IMR-90 (cell line): ENCODE data around the gene IFIT1. TPM values are rescaled to one million over a fixed set of nuclear protein-coding genes. Genes with fewer than 3 reads are reported as not detected.

Experiments
- ATAC-seq: fragments of 200-7000 bp; cut with Tn5 transposase; 2 replicates; pipeline ENCODE4 v1.9.1; 2020; ENCODE audit warnings: low read depth, mild to moderate bottlenecking, moderate library complexity
- BruUV-seq: library from RNA; stranded (reverse); fragments of 400-500 nt; replicated peaks from 2 replicates; lab custom pipeline; 2021; lab: Mats Ljungman, UMichigan
- CTCF ChIA-PET: fragments of 300-600 bp; formaldehyde crosslinking; extraction: SDS; loops from one replicate; lab custom pipeline; 2021; ENCODE audit warnings: antibody characterized with exemption; lab: Yijun Ruan, JAX
- POLR2A ChIA-PET: fragments of 300-600 bp; sonication (Branson Sonifier 250); formaldehyde crosslinking; loops from one replicate; lab custom pipeline; 2022; ENCODE audit warnings: antibody characterized with exemption; ENCODE audit not compliant: unreplicated experiment; lab: Charles Lee
- DNase-seq: peaks from one replicate; pipeline ENCODE4 v3.0.0; 2013
- H2AFZ ChIP-seq: replicated peaks from 2 replicates; pipeline ENCODE3; 2013; ENCODE audit warnings: low read length, mild to moderate bottlenecking; ENCODE audit not compliant: poor library complexity
- H2AK5ac ChIP-seq: 2 replicates; pipeline ENCODE4 v1.6.1; 2013; ENCODE audit warnings: low read depth, low read length, inconsistent platforms
- H2AK9ac ChIP-seq: replicated peaks from 2 replicates; pipeline ENCODE3; 2013; ENCODE audit warnings: mild to moderate bottlenecking, low read depth, low read length, moderate library complexity; ENCODE audit not compliant: poor library complexity
- H2BK120ac ChIP-seq: 2 replicates; pipeline ENCODE4 v1.6.1; 2013; ENCODE audit warnings: low read depth, low read length, inconsistent platforms
- H2BK15ac ChIP-seq: 3 replicates; pipeline ENCODE4 v1.6.1; 2013; ENCODE audit warnings: low read depth, low read length, inconsistent platforms
- H2BK20ac ChIP-seq: 2 replicates; pipeline ENCODE4 v1.6.1; 2013; ENCODE audit warnings: low read depth, mild to moderate bottlenecking, inconsistent platforms, low read length, moderate library complexity
- H2BK5ac ChIP-seq: 2 replicates; pipeline ENCODE4 v1.6.1; 2013; ENCODE audit warnings: mild to moderate bottlenecking, low read depth, low read length, inconsistent platforms; ENCODE audit not compliant: poor library complexity, severe bottlenecking
- H3K14ac ChIP-seq: replicated peaks from 2 replicates; pipeline ENCODE4 v1.6.1; 2013; ENCODE audit warnings: low read depth, low read length, inconsistent platforms
- H3K18ac ChIP-seq: 2 replicates; pipeline ENCODE4 v1.6.1; 2013; ENCODE audit warnings: low read depth, low read length, control low read depth
- H3K23ac ChIP-seq: 2 replicates; pipeline ENCODE4 v1.6.1; 2013; ENCODE audit warnings: low read depth, low read length, inconsistent platforms
- H3K27ac ChIP-seq: 2 replicates; pipeline ENCODE4 v1.5.1; 2013; ENCODE audit warnings: mild to moderate bottlenecking, control low read depth, low read length; ENCODE audit not compliant: insufficient read depth
- H3K27me3 ChIP-seq: 2 replicates; pipeline ENCODE4 v1.6.1; 2013; ENCODE audit warnings: low read length; ENCODE audit not compliant: control insufficient read depth, insufficient read depth
- H3K36me3 ChIP-seq: 2 replicates; pipeline ENCODE4 v1.6.1; 2013; ENCODE audit warnings: low read length, mixed read lengths; ENCODE audit not compliant: control insufficient read depth, insufficient read depth
- H3K4ac ChIP-seq: 2 replicates; pipeline ENCODE4 v1.6.1; 2013; ENCODE audit warnings: low read depth, low read length, inconsistent platforms
- H3K4me1 ChIP-seq: 2 replicates; pipeline ENCODE4 v1.6.1; 2013; ENCODE audit warnings: low read length, mixed read lengths; ENCODE audit not compliant: control insufficient read depth, insufficient read depth
- H3K4me2 ChIP-seq: 2 replicates; pipeline ENCODE4 v1.6.1; 2013; ENCODE audit warnings: low read depth, mild to moderate bottlenecking, control low read depth, low read length, moderate library complexity
- H3K4me3 ChIP-seq: 2 replicates; pipeline ENCODE4 v1.5.1; 2013; ENCODE audit warnings: low read depth, mild to moderate bottlenecking, control low read depth, low read length, moderate library complexity; ENCODE audit not compliant: insufficient read depth
- H3K56ac ChIP-seq: 2 replicates; pipeline ENCODE4 v1.6.1; 2013; ENCODE audit warnings: low read length, inconsistent platforms; ENCODE audit not compliant: insufficient read depth; ENCODE audit errors: extremely low read depth
- H3K79me1 ChIP-seq, 2 experiments: 2 replicates each; pipeline ENCODE4 v1.6.1; 2013; ENCODE audit warnings: low read length in 2 of 2, inconsistent platforms in 1 of 2, low read depth in 1 of 2
- H3K9ac ChIP-seq: 2 replicates; pipeline ENCODE4 v1.6.1; 2013; ENCODE audit warnings: low read depth, low read length, control low read depth
- H3K9me1 ChIP-seq: 2 replicates; pipeline ENCODE4 v1.6.1; 2013; ENCODE audit warnings: low read length, inconsistent platforms; ENCODE audit not compliant: insufficient read depth
- H3K9me3 ChIP-seq: 2 replicates; pipeline ENCODE4 v1.6.1; 2013; ENCODE audit warnings: low read length; ENCODE audit not compliant: control insufficient read depth, insufficient read depth
- H4K20me1 ChIP-seq: 2 replicates; pipeline ENCODE4 v1.6.1; 2013; ENCODE audit warnings: low read length, inconsistent platforms; ENCODE audit not compliant: insufficient read depth
- H4K5ac ChIP-seq: 2 replicates; pipeline ENCODE4 v1.6.1; 2013; ENCODE audit warnings: mild to moderate bottlenecking, low read depth, low read length, control low read depth
- H4K8ac ChIP-seq, 2 experiments: 2 replicates each; pipeline ENCODE4 v1.6.1; 2013; ENCODE audit warnings: low read depth in 2 of 2, low read length in 2 of 2, control low read depth in 1 of 2, inconsistent platforms in 1 of 2
- H4K91ac ChIP-seq: 2 replicates; pipeline ENCODE4 v1.6.1; 2013; ENCODE audit warnings: low read depth, low read length, inconsistent platforms; ENCODE audit not compliant: insufficient read depth
- BHLHE40 ChIP-seq: fragments of 150-350 bp; IDR thresholded peaks from 2 replicates; pipeline ENCODE4 v1.6.1; 2016; ENCODE audit warnings: mild to moderate bottlenecking, low read depth, low read length
- CHD1 ChIP-seq: IDR thresholded peaks from 2 replicates; pipeline ENCODE4 v1.6.1; 2012; ENCODE audit warnings: low read depth, low read length, improper control_type of control experiment
- MAFK ChIP-seq: IDR thresholded peaks from 2 replicates; pipeline ENCODE4 v1.6.1; 2012; ENCODE audit warnings: low read depth, low read length, improper control_type of control experiment
- MAZ ChIP-seq: IDR thresholded peaks from 2 replicates; pipeline ENCODE4 v1.6.1; 2012; ENCODE audit warnings: low read depth, mild to moderate bottlenecking, low read length, improper control_type of control experiment, moderate library complexity, borderline replicate concordance
- MXI1 ChIP-seq: IDR thresholded peaks from 2 replicates; pipeline ENCODE4 v1.6.1; 2012; ENCODE audit warnings: low read depth, mild to moderate bottlenecking, low read length, moderate library complexity, borderline replicate concordance
- RAD21 ChIP-seq: IDR thresholded peaks from 2 replicates; pipeline ENCODE4 v1.6.1; 2012; ENCODE audit warnings: low read length, improper control_type of control experiment
- RCOR1 ChIP-seq: IDR thresholded peaks from 2 replicates; pipeline ENCODE4 v1.6.1; 2012; ENCODE audit warnings: mild to moderate bottlenecking, low read length, improper control_type of control experiment; ENCODE audit not compliant: insufficient replicate concordance
- WGBS, 2 experiments: methylation state at CpG; one replicate each; pipeline versions ENCODE4 v1.1.5 to v1.1.7; 2013; ENCODE audit warnings: missing lambda C conversion rate in 2 of 2; ENCODE audit not compliant: insufficient read length in 1 of 2; ENCODE audit errors: extremely low coverage in 2 of 2; 5-methylcytosine and 5-hydroxymethylcytosine counted together
- dilution Hi-C: fragments of 300-500 bp; cut with HindIII; formaldehyde crosslinking; loops from one replicate; pipeline ENCODE4 v1.14.3; 2018; ENCODE audit warnings: low sequenced_read_pairs; ENCODE audit not compliant: unreplicated experiment
- in situ Hi-C: fragments of 300-500 bp; cut with MboI; formaldehyde crosslinking; loops from 3 replicates; pipeline ENCODE4 v1.14.3; 2019; ENCODE audit warnings: low sequenced_read_pairs, inconsistent platforms, mixed read lengths
- intact Hi-C: fragments of 100-400 bp; cut with micrococcal nuclease; formaldehyde crosslinking; loops from 2 replicates; pipeline ENCODE4 v1.10.0; 2022
- polyA plus RNA-seq, 3 experiments: library from polyadenylated mRNA; depleted of rRNA; stranded (reverse); fragments of >200 nt; gene quantifications; 2 replicates each; pipeline ENCODE4 v1.2.3, GENCODE V29; 2012; ENCODE audit warnings: low replicate concordance in 1 of 3
- total RNA-seq: library from RNA; depleted of rRNA; stranded (reverse); fragments of >200 nt; gene quantifications from 2 replicates; pipeline ENCODE4 v1.2.3, GENCODE V29; 2012
- TF ChIP-seq, protein P1 (sequence below): conservative IDR thresholded peaks from 2 replicates; pipeline ENCODE4 v1.5.1; 2012; ENCODE audit warnings: mild to moderate bottlenecking, low read depth, low read length, improper control_type of control experiment

The IFIT1 gene
- total and polyA plus RNA-seq, 2 of the 4 experiments (the other 2 are of a cell fraction): 6.1 to 6.8 TPM

GRCh38 chr10:89357975-89358374, 34.4 kb upstream of the IFIT1 start:
- H3K18ac ChIP-seq: no peak overlapping the region
- H4K8ac ChIP-seq: no peak overlapping the region
- no CpG with 5 or more reads among the region's 2 CpGs for WGBS, 2 experiments
- no peaks in the 10 kb centered on the region for H3K27me3 ChIP-seq
- no peak overlapping the region for H4K91ac ChIP-seq
- no peak overlapping the region for H3K4me2 ChIP-seq
- ATAC-seq: no peak
- H3K23ac ChIP-seq: no peak overlapping the region
- no peak overlapping the region for H2AK5ac ChIP-seq
- no peak overlapping the region for H4K5ac ChIP-seq
- no peak overlapping the region for H2BK20ac ChIP-seq
- intact Hi-C loops (no loop called here), in situ Hi-C loops (no loop called here), dilution Hi-C loops (no loop called here)
- no peak overlapping the region for H2BK15ac ChIP-seq
- peaks cover 5% of the 10 kb centered on the region; the same call in 1 of the 2 replicates for H3K9me1 ChIP-seq
- DNase-seq: no peak
- no peak overlapping the region for H2BK120ac ChIP-seq
- H3K4me1 ChIP-seq: peaks cover 6% of the 10 kb centered on the region
- no peak overlapping the region for H2AFZ ChIP-seq
- H3K36me3 ChIP-seq: no peaks in the 10 kb centered on the region
- H3K9me3 ChIP-seq: no peaks in the 10 kb centered on the region
- no TSS peak for BruUV-seq
- TF ChIP-seq BHLHE40: no peak
- TF ChIP-seq RCOR1: no peak
- TF ChIP-seq CHD1: no peak
- no peak for TF ChIP-seq MXI1
- no peak for TF ChIP-seq MAZ
- TF ChIP-seq, protein P1, sequence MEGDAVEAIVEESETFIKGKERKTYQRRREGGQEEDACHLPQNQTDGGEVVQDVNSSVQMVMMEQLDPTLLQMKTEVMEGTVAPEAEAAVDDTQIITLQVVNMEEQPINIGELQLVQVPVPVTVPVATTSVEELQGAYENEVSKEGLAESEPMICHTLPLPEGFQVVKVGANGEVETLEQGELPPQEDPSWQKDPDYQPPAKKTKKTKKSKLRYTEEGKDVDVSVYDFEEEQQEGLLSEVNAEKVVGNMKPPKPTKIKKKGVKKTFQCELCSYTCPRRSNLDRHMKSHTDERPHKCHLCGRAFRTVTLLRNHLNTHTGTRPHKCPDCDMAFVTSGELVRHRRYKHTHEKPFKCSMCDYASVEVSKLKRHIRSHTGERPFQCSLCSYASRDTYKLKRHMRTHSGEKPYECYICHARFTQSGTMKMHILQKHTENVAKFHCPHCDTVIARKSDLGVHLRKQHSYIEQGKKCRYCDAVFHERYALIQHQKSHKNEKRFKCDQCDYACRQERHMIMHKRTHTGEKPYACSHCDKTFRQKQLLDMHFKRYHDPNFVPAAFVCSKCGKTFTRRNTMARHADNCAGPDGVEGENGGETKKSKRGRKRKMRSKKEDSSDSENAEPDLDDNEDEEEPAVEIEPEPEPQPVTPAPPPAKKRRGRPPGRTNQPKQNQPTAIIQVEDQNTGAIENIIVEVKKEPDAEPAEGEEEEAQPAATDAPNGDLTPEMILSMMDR: no peak
- TF ChIP-seq RAD21: no peak
- TF ChIP-seq MAFK: no peak
- no peak overlapping the region for H3K14ac ChIP-seq
- no peak overlapping the region for H2BK5ac ChIP-seq
- no peaks in the 10 kb centered on the region for H3K79me1 ChIP-seq
- no peak overlapping the region for H2AK9ac ChIP-seq
- no peak overlapping the region for H3K56ac ChIP-seq
- ChIA-PET POLR2A (no interaction called here), CTCF (interaction anchor here (2.1 kb wide), 1 partner anchor 11 kb away, joined by 9 read pairs; no protein-coding TSS in a partner anchor)
- no peak overlapping the region for H3K4me3 ChIP-seq
- H3K4ac ChIP-seq: no peak overlapping the region
- H3K9ac ChIP-seq: no peak overlapping the region
- H4K20me1 ChIP-seq: no peaks in the 10 kb centered on the region
- no peak overlapping the region for H3K27ac ChIP-seq
